ENCODE results near the gene SGMS1. TPM values are rescaled to one million over a fixed set of nuclear protein-coding genes. Genes with fewer than 3 reads are reported as not detected.

SGMS1 gene
- total RNA-seq, 1 donor from 2014 or later = 25.6 TPM

- Mint-ChIP-seq H3K4me1 (ENCODE audit: low read depth, unreplicated experiment) (peaks cover 13% of the 10 kb centered on the region), H3K27ac (ENCODE audit: unreplicated experiment) (peak overlapping the region; percentile 20), H3K36me3 (ENCODE audit: low read depth, unreplicated experiment) (no peaks in the 10 kb centered on the region), H3K4me3 (ENCODE audit: unreplicated experiment) (no peak overlapping the region), H3K27me3 (ENCODE audit: low read depth, unreplicated experiment) (no peaks in the 10 kb centered on the region), H3K9me3 (ENCODE audit: unreplicated experiment) (peaks cover 2% of the 10 kb centered on the region)
- H3K27ac ChIP-seq (ENCODE audit: low read depth, low read length) = no peak overlapping the region
- no peaks in the 10 kb centered on the region for H3K79me2 ChIP-seq (ENCODE audit: insufficient read depth, low read length)
- no peaks in the 10 kb centered on the region for H3K9me3 ChIP-seq (ENCODE audit: insufficient read depth, low read depth, low read length)
- TF ChIP-seq EZH2 (IDR thresholded peaks at IDR 0.05; ENCODE audit: insufficient read depth, low read length) = no peak
- no peak for TF ChIP-seq CTCF (IDR thresholded peaks at IDR 0.05; ENCODE audit: insufficient read depth, low read depth, low read length)
- H3K9ac ChIP-seq (ENCODE audit: low read length) = no peak overlapping the region
- no peaks in the 10 kb centered on the region for H3K27me3 ChIP-seq (ENCODE audit: insufficient read depth, low read length)
- no peak overlapping the region for H3K4me3 ChIP-seq (ENCODE audit: insufficient read depth, low read depth, low read length)
- no peaks in the 10 kb centered on the region for H4K20me1 ChIP-seq (ENCODE audit: insufficient read depth, low read length)
- DNase-seq (ENCODE audit: low read depth) = peak; percentile 23
- H2AFZ ChIP-seq (ENCODE audit: low read depth, low read length) = no peak overlapping the region
- H3K4me1 ChIP-seq (ENCODE audit: insufficient read depth, low read length) = peaks cover 6% of the 10 kb centered on the region
- no peak overlapping the region for H3K4me2 ChIP-seq (ENCODE audit: low read length)
- FAIRE-seq = no peak
- H3K36me3 ChIP-seq (ENCODE audit: insufficient read depth, low read length) = no peaks in the 10 kb centered on the region
Measured at GRCh38 chr10:50316695-50317648, 306.8 kb downstream of the SGMS1 start.

- Mint-ChIP-seq H3K27me3 (ENCODE audit: low read depth, unreplicated experiment) (no peaks in the 10 kb centered on the region), H3K27ac (ENCODE audit: unreplicated experiment) (no peak overlapping the region)
Measured at GRCh38 chr10:50316174-50316573, 307.6 kb downstream of the SGMS1 start.

More at GRCh38 chr10:50316174-50316573, 307.6 kb downstream of the SGMS1 start:
- Histone ChIP-seq H3K79me2 (ENCODE audit: insufficient read depth, low read length) (no peaks in the 10 kb centered on the region), H2AFZ (ENCODE audit: low read depth, low read length) (no peak overlapping the region), H3K36me3 (ENCODE audit: insufficient read depth, low read length) (no peaks in the 10 kb centered on the region), H3K27me3 (ENCODE audit: insufficient read depth, low read length) (no peaks in the 10 kb centered on the region), H3K9me3 (ENCODE audit: insufficient read depth, low read depth, low read length) (no peaks in the 10 kb centered on the region), H3K4me2 (ENCODE audit: low read length) (no peak overlapping the region), H3K4me1 (ENCODE audit: insufficient read depth, low read length) (no peaks in the 10 kb centered on the region), H4K20me1 (ENCODE audit: insufficient read depth, low read length) (no peaks in the 10 kb centered on the region), H3K4me3 (ENCODE audit: insufficient read depth, low read depth, low read length) (no peak overlapping the region), H3K9ac (ENCODE audit: low read length) (no peak overlapping the region), H3K27ac (ENCODE audit: low read depth, low read length) (no peak overlapping the region)
- TF ChIP-seq EZH2 (IDR thresholded peaks at IDR 0.05; ENCODE audit: insufficient read depth, low read length) (no peak), CTCF (IDR thresholded peaks at IDR 0.05; ENCODE audit: insufficient read depth, low read depth, low read length) (no peak)
- peaks cover 11% of the 10 kb centered on the region for H3K4me1 Mint-ChIP-seq (ENCODE audit: low read depth, unreplicated experiment)
- no peak overlapping the region for H3K4me3 Mint-ChIP-seq (ENCODE audit: unreplicated experiment)
- DNase-seq (ENCODE audit: low read depth) = no peak
- peaks cover 1% of the 10 kb centered on the region for H3K36me3 Mint-ChIP-seq (ENCODE audit: low read depth, unreplicated experiment)
- peaks cover 2% of the 10 kb centered on the region for H3K9me3 Mint-ChIP-seq (ENCODE audit: unreplicated experiment)
- no peak for FAIRE-seq
